HepG2 (cell line): ENCODE data around the gene ATRIP. TPM values are rescaled to one million over a fixed set of nuclear protein-coding genes. Genes with fewer than 3 reads are reported as not detected.
A peak's percentile ranks its signal among the peaks of the same experiment; 100 is the strongest.

ENCODE experiments used
- CEBPB ChIP-seq: IDR thresholded peaks from 2 replicates; pipeline ENCODE4 v1.6.1; 2011; ENCODE audit warnings: low read depth, low read length, improper control_type of control experiment, borderline replicate concordance
- ETV5 ChIP-seq: IDR thresholded peaks from 2 replicates; pipeline ENCODE4 v1.6.1; 2018; ENCODE audit warnings: missing biosample characterization, missing genetic modification reagents, inconsistent platforms, borderline replicate concordance
- HMGA1 ChIP-seq: sonication (generic); formaldehyde crosslinking; conservative IDR thresholded peaks from 2 replicates; pipeline ENCODE4 v1.4.0; 2020; ENCODE audit warnings: missing genetic modification reagents
- MIXL1 ChIP-seq: IDR thresholded peaks from 2 replicates; pipeline ENCODE4 v1.6.1; 2016
- MZF1 ChIP-seq: sonication (generic); formaldehyde crosslinking; IDR thresholded peaks from 2 replicates; pipeline ENCODE4 v1.8.1; 2023; ENCODE audit warnings: mild to moderate bottlenecking, missing genetic modification reagents, borderline replicate concordance
- NR2F2 ChIP-seq: IDR thresholded peaks from 2 replicates; pipeline ENCODE4 v1.6.1; 2012; ENCODE audit warnings: low read depth, inconsistent platforms, borderline replicate concordance
- NRL ChIP-seq: sonication (generic); formaldehyde crosslinking; IDR thresholded peaks from 2 replicates; pipeline ENCODE4 v1.5.0; 2020; ENCODE audit warnings: missing genetic modification reagents, mild to moderate bottlenecking, moderate library complexity, borderline replicate concordance
- RFXAP ChIP-seq: sonication (generic); formaldehyde crosslinking; IDR thresholded peaks from 2 replicates; pipeline ENCODE4 v1.4.0; 2020; ENCODE audit warnings: missing genetic modification reagents, borderline replicate concordance
- SMARCC2 ChIP-seq: fragments of 450-650 bp; IDR thresholded peaks from 2 replicates; pipeline ENCODE4 v1.6.1; 2017; ENCODE audit warnings: antibody characterized with exemption, mild to moderate bottlenecking
- SNAPC2 ChIP-seq: sonication (generic); formaldehyde crosslinking; IDR thresholded peaks from 2 replicates; pipeline ENCODE4 v1.8.1; 2022; ENCODE audit warnings: mild to moderate bottlenecking, missing genetic modification reagents
- TCF12 ChIP-seq, 2 experiments: fragments of 450-650 bp in 1 of 2; sonication (generic) in 1 of 2; formaldehyde crosslinking in 1 of 2; IDR thresholded peaks; 2 replicates each; pipeline versions ENCODE4 v1.6.1 to v1.8.0; 2017 to 2022; ENCODE audit warnings: antibody characterized with exemption in 1 of 2, mild to moderate bottlenecking in 1 of 2, missing genetic modification reagents in 1 of 2, moderate library complexity in 1 of 2
- THYN1 ChIP-seq: sonication (generic); formaldehyde crosslinking; IDR thresholded peaks from 2 replicates; pipeline ENCODE4 v1.8.1; 2023; ENCODE audit warnings: low read depth, mild to moderate bottlenecking, moderate library complexity, missing genetic modification reagents, borderline replicate concordance
- ZBTB43 ChIP-seq: sonication (generic); formaldehyde crosslinking; conservative IDR thresholded peaks from 2 replicates; pipeline ENCODE4 v1.4.0; 2020; ENCODE audit warnings: missing genetic modification reagents
- ZFAT ChIP-seq: sonication (generic); formaldehyde crosslinking; conservative IDR thresholded peaks from 2 replicates; pipeline ENCODE4 v1.8.1; 2023; ENCODE audit warnings: missing genetic modification reagents, inconsistent platforms
- ZNF441 ChIP-seq: sonication (generic); formaldehyde crosslinking; IDR thresholded peaks from 2 replicates; pipeline ENCODE4 v1.7.0; 2021; ENCODE audit warnings: missing genetic modification reagents, borderline replicate concordance
- ZNF639 ChIP-seq: conservative IDR thresholded peaks from 2 replicates; pipeline ENCODE4 v1.6.1; 2018; ENCODE audit warnings: missing genetic modification reagents
- ZNF660 ChIP-seq: sonication (generic); formaldehyde crosslinking; IDR thresholded peaks from 2 replicates; pipeline ENCODE4 v1.5.1; 2020; ENCODE audit warnings: mild to moderate bottlenecking, low read depth, missing genetic modification reagents, borderline replicate concordance
- ZNF709 ChIP-seq: sonication (generic); formaldehyde crosslinking; IDR thresholded peaks from 2 replicates; pipeline ENCODE4 v1.5.0; 2020; ENCODE audit warnings: mild to moderate bottlenecking, missing genetic modification reagents
- ZNF792 ChIP-seq: IDR thresholded peaks from 2 replicates; pipeline ENCODE4 v1.6.1; 2016
- polyA plus RNA-seq, 8 experiments: library from polyadenylated mRNA; depleted of rRNA in 3 of 8; stranded (reverse) in 7 of 8; unstranded in 1 of 8; fragments of >200 nt; fragmentation: Illumina TruSeq in 4 of 8; extraction: Trizol in 4 of 8; gene quantifications; 2 replicates each; pipeline versions ENCODE4 v1.2.1 to v1.2.3, GENCODE V29; 2011 to 2016; ENCODE audit warnings: low read depth in 4 of 8, missing spikeins in 1 of 8, mixed read lengths in 1 of 8; ENCODE audit not compliant: insufficient read depth in 1 of 8
- total RNA-seq, 5 experiments: library from RNA; depleted of rRNA; stranded (reverse); fragments of >200 nt; fragmentation: Illumina TruSeq; extraction: Trizol; gene quantifications; 2 replicates each; pipeline ENCODE4 v1.2.3, GENCODE V29; 2016; ENCODE audit warnings: low read depth in 1 of 5
- TF ChIP-seq, protein P1 (sequence below): sonication (generic); formaldehyde crosslinking; IDR thresholded peaks from 2 replicates; pipeline ENCODE4 v1.4.0; 2020; ENCODE audit warnings: missing genetic modification reagents
- TF ChIP-seq, protein P2 (sequence below): sonication (generic); formaldehyde crosslinking; IDR thresholded peaks from 2 replicates; pipeline ENCODE4 v1.5.0; 2020; ENCODE audit warnings: mild to moderate bottlenecking, missing genetic modification reagents
- TF ChIP-seq, protein P3 (sequence below): sonication (generic); IDR thresholded peaks from 2 replicates; pipeline ENCODE4 v1.6.1; 2016; ENCODE audit warnings: low read depth, borderline replicate concordance

The ATRIP gene
- total and polyA plus RNA-seq, 2 of the 13 experiments (the other 11 are each of a cell fraction or from before 2014, with no cell fraction given) = 5.1 to 12.5 TPM

- peak; percentile 9; the same call in 1 of the 2 replicates for TF ChIP-seq ETV5 (CRISPR knock-in tag)
- no peak for TF ChIP-seq ZFAT
- TF ChIP-seq ZBTB43 (CRISPR knock-in tag) = peak; percentile 9; the same call in 1 of the 2 replicates
- no peak for TF ChIP-seq ZNF441
- no peak for TF ChIP-seq NRL (CRISPR knock-in tag)
- TF ChIP-seq ZNF639 (CRISPR knock-in tag) = no peak
- no peak for TF ChIP-seq NR2F2
- no peak for TF ChIP-seq ZNF660 (CRISPR knock-in tag)
- TF ChIP-seq, protein P1, sequence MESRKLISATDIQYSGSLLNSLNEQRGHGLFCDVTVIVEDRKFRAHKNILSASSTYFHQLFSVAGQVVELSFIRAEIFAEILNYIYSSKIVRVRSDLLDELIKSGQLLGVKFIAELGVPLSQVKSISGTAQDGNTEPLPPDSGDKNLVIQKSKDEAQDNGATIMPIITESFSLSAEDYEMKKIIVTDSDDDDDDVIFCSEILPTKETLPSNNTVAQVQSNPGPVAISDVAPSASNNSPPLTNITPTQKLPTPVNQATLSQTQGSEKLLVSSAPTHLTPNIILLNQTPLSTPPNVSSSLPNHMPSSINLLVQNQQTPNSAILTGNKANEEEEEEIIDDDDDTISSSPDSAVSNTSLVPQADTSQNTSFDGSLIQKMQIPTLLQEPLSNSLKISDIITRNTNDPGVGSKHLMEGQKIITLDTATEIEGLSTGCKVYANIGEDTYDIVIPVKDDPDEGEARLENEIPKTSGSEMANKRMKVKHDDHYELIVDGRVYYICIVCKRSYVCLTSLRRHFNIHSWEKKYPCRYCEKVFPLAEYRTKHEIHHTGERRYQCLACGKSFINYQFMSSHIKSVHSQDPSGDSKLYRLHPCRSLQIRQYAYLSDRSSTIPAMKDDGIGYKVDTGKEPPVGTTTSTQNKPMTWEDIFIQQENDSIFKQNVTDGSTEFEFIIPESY (CRISPR knock-in tag) = no peak
- no peak for TF ChIP-seq SMARCC2
- TF ChIP-seq CEBPB = no peak
- TF ChIP-seq, protein P2, sequence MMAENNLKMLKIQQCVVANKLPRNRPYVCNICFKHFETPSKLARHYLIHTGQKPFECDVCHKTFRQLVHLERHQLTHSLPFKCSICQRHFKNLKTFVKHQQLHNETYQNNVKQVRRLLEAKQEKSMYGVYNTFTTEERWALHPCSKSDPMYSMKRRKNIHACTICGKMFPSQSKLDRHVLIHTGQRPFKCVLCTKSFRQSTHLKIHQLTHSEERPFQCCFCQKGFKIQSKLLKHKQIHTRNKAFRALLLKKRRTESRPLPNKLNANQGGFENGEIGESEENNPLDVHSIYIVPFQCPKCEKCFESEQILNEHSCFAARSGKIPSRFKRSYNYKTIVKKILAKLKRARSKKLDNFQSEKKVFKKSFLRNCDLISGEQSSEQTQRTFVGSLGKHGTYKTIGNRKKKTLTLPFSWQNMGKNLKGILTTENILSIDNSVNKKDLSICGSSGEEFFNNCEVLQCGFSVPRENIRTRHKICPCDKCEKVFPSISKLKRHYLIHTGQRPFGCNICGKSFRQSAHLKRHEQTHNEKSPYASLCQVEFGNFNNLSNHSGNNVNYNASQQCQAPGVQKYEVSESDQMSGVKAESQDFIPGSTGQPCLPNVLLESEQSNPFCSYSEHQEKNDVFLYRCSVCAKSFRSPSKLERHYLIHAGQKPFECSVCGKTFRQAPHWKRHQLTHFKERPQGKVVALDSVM (CRISPR knock-in tag) = peak; percentile 14; the same call in 1 of the 2 replicates
- 0 out of 2 replicates have a peak, but pooled peaks have one; percentile 4 for TF ChIP-seq RFXAP (CRISPR knock-in tag)
- TF ChIP-seq SNAPC2 (CRISPR knock-in tag) = no peak
- TF ChIP-seq ZNF709 (CRISPR knock-in tag) = 0 out of 2 replicates have a peak, but pooled peaks have one; percentile 40
- no peak for TF ChIP-seq HMGA1 (CRISPR knock-in tag)
- TF ChIP-seq TCF12 (IDR thresholded peaks at IDR 0.05) = no peak
- TF ChIP-seq TCF12 (CRISPR knock-in tag; IDR thresholded peaks at IDR 0.05) = no peak
- peak; percentile 65; the same call in 1 of the 2 replicates for TF ChIP-seq MIXL1 (CRISPR knock-in tag)
- no peak for TF ChIP-seq THYN1 (CRISPR knock-in tag)
- TF ChIP-seq, protein P3, sequence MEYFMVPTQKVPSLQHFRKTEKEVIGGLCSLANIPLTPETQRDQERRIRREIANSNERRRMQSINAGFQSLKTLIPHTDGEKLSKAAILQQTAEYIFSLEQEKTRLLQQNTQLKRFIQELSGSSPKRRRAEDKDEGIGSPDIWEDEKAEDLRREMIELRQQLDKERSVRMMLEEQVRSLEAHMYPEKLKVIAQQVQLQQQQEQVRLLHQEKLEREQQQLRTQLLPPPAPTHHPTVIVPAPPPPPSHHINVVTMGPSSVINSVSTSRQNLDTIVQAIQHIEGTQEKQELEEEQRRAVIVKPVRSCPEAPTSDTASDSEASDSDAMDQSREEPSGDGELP = peak; percentile 29; the same call in 1 of the 2 replicates
- TF ChIP-seq ZNF792 (CRISPR knock-in tag) = peak; percentile 37; the same call in 1 of the 2 replicates
- TF ChIP-seq MZF1 (CRISPR knock-in tag) = no peak
Observed at GRCh38 chr3:48428572-48429316, 17.8 kb upstream of the ATRIP start (continued).
